Left lung (tissue), 10 donors: ENCODE measurements around the gene DGUOK. TPM values are rescaled to one million over a fixed set of nuclear protein-coding genes. Genes with fewer than 3 reads are reported as not detected.

Source experiments
- ATAC-seq: fragments of 200-7000 bp; cut with Tn5 transposase; one replicate; pipeline ENCODE4 v1.9.1; 2020; ENCODE audit warnings: moderate library complexity
- DNase-seq, 4 donors: peaks; one replicate each; pipeline ENCODE4 v3.0.0-alpha.2; 2013 to 2020
- H3K27ac ChIP-seq, 2 donors: fragments of 200-600 bp; sonication (generic) in 1 of 2; one replicate each; pipeline versions ENCODE4 v1.5.0 to v1.8.0; 2020 to 2021
- H3K27me3 ChIP-seq, 2 donors: fragments of 200-600 bp; sonication (generic) in 1 of 2; one replicate each; pipeline versions ENCODE4 v1.5.0 to v1.8.0; 2020 to 2021
- H3K36me3 ChIP-seq, 2 donors: fragments of 200-600 bp; sonication (generic) in 1 of 2; one replicate each; pipeline versions ENCODE4 v1.5.0 to v1.8.0; 2020 to 2021
- H3K4me1 ChIP-seq, 2 donors: fragments of 200-600 bp; one replicate each; pipeline ENCODE4 v1.8.0; 2021
- H3K4me3 ChIP-seq, 2 donors: fragments of 200-600 bp; sonication (generic) in 1 of 2; one replicate each; pipeline versions ENCODE4 v1.5.0 to v1.8.0; 2020 to 2021; ENCODE audit warnings: mild to moderate bottlenecking in 1 of 2
- H3K9me3 ChIP-seq, 2 donors: fragments of 200-600 bp; sonication (generic) in 1 of 2; one replicate each; pipeline versions ENCODE4 v1.5.0 to v1.8.0; 2020 to 2021
- intact Hi-C, 2 donors: fragments of 100-400 bp; cut with DNase I; formaldehyde crosslinking; loops; one replicate each; pipeline versions ENCODE4 v1.11.2 to v1.14.2; 2022
- polyA plus RNA-seq, 6 donors: library from polyadenylated mRNA; unstranded; fragments of 120-200 nt; gene quantifications; one replicate each; pipeline ENCODE4 v1.2.1, GENCODE V29; 2013; ENCODE audit not compliant: insufficient read length in 6 of 6
- total RNA-seq, 2 donors: library from RNA; stranded (reverse); fragmentation: NEBNext Ultra II Directional; extraction: Animal tissue kit (Norgen Biotek cat#: 25700); gene quantifications; one replicate each; pipeline ENCODE4 v1.2.1, GENCODE V29; 2021
- TF ChIP-seq, protein P1 (sequence below), 2 donors: fragments of 200-600 bp; sonication (generic) in 1 of 2; IDR thresholded peaks; one replicate each; pipeline versions ENCODE4 v1.5.0 to v1.8.0; 2021; ENCODE audit warnings: antibody characterized with exemption in 2 of 2
- donor health status: DM: no; HTN: yes; CAD: no.
- donor health status: DM: no; HTN: no; CAD: no.

The DGUOK gene
- total and polyA plus RNA-seq, 8 donors, result 32.1 to 64.5 (median 60.3) TPM

DNA sequence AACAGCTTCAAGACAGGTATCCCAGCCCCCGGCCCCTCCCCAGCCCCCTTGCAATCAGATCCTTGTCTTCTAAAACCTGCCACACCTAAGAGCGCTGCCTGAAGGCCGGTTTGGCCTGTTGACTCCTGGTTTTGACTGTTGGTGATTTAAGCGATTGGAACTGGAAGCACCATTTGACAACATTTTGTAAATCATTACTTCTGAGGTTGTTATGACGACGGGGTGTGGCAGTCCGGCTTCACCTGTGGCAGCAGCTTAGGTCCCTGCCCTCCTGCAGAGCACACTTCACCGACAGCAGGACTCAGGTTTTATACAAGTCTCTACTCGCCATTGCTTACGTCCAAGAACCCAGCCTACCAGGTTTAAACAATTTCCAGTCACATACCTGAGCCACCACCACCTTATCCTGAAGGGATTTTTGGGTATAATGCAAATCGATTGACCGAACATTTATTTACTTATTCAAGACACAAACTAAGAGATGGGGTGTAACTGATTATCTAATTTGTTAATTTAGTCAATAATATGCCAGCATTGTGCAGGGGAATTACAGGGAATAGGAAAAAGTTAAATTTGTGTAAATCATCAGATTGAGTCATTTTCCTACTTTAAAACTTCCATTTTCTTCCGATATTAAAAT lies 707 bp upstream of the DGUOK start:
- TF ChIP-seq, protein P1, sequence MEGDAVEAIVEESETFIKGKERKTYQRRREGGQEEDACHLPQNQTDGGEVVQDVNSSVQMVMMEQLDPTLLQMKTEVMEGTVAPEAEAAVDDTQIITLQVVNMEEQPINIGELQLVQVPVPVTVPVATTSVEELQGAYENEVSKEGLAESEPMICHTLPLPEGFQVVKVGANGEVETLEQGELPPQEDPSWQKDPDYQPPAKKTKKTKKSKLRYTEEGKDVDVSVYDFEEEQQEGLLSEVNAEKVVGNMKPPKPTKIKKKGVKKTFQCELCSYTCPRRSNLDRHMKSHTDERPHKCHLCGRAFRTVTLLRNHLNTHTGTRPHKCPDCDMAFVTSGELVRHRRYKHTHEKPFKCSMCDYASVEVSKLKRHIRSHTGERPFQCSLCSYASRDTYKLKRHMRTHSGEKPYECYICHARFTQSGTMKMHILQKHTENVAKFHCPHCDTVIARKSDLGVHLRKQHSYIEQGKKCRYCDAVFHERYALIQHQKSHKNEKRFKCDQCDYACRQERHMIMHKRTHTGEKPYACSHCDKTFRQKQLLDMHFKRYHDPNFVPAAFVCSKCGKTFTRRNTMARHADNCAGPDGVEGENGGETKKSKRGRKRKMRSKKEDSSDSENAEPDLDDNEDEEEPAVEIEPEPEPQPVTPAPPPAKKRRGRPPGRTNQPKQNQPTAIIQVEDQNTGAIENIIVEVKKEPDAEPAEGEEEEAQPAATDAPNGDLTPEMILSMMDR (IDR thresholded peaks at IDR 0.05), result no peak
- H3K27me3 ChIP-seq, result peaks cover 0 to 5% of the 10 kb centered on the region in 2 donors
- intact Hi-C loops, result loop anchor here in 1 of 2 donors (10.0 kb wide), 1 partner anchor 59 kb away; the partner anchor contains the start of gene TET3
- no peaks in the 10 kb centered on the region for H3K36me3 ChIP-seq
- H3K27ac ChIP-seq, result peak overlapping the region; percentile 96 to 97
- no peak for DNase-seq
- no peak for ATAC-seq
- no peaks in the 10 kb centered on the region for H3K9me3 ChIP-seq
- H3K4me1 ChIP-seq, result peaks cover 15 to 56% of the 10 kb centered on the region in 2 donors
- H3K4me3 ChIP-seq, result peak overlapping the region; percentile 57 to 77

DNA sequence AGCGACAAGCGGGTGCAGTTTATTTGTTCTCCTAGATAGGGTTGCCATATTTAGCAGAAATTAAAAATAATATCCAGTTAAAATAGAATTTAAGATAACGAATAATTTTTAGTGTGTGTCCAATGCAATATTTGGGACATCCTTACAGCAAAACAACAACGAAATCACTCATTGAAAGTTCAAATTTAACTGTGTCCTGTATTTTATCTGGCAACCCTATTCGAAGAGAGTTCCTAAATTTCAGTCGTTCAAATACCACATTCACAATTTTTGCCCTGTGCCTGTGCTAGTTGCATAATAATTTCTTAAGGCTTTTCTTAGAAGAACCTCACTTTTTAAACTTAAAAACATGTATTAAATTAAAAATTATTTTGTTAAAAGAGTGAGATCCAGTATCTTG lies 664 bp downstream of the DGUOK start:
- ATAC-seq (no peak), DNase-seq (no peak)
- Histone ChIP-seq H3K4me3 (peak overlapping the region; percentile 57 to 77), H3K4me1 (peaks cover 15 to 70% of the 10 kb centered on the region in 2 donors), H3K27ac (peak overlapping the region; percentile 96 to 97), H3K36me3 (peaks cover 0 to 1% of the 10 kb centered on the region in 2 donors), H3K9me3 (no peaks in the 10 kb centered on the region), H3K27me3 (no peaks in the 10 kb centered on the region)
- intact Hi-C loops, result loop anchor here in 1 of 2 donors (10.0 kb wide), 1 partner anchor 57 kb away; the partner anchor contains the start of gene TET3
- TF ChIP-seq, protein P1 (IDR thresholded peaks at IDR 0.05), result no peak

DNA sequence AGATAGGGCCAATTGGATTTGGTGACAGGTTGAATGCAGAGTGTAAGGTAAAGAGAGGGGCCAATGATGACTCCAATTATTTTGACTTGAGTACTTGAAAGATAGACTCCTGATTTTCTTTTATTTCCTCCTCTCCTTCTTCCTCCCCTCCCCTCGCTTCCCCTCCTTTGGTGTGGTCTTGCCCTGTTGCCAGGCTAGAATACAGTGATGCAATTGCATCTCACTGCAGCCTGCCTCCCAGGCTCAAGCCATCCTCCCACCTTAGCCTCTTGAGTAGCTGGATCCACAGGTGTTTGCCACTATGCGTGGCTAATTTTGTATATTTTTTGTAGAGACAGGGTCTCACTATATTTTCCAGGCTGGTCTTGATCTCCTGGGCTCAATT lies 2.3 kb downstream of the DGUOK start:
- DNase-seq (no peak), ATAC-seq (no peak)
- Histone ChIP-seq H3K4me3 (no peak overlapping the region), H3K4me1 (peaks cover 15 to 85% of the 10 kb centered on the region in 2 donors), H3K27me3 (no peaks in the 10 kb centered on the region), H3K27ac (no peak overlapping the region), H3K36me3 (peaks cover 0 to 13% of the 10 kb centered on the region in 2 donors), H3K9me3 (no peaks in the 10 kb centered on the region)
- intact Hi-C loops, result loop anchor here in 1 of 2 donors (10.0 kb wide), 1 partner anchor 56 kb away; the partner anchor contains the start of gene TET3
- TF ChIP-seq, protein P1 (IDR thresholded peaks at IDR 0.05), result no peak

DNA sequence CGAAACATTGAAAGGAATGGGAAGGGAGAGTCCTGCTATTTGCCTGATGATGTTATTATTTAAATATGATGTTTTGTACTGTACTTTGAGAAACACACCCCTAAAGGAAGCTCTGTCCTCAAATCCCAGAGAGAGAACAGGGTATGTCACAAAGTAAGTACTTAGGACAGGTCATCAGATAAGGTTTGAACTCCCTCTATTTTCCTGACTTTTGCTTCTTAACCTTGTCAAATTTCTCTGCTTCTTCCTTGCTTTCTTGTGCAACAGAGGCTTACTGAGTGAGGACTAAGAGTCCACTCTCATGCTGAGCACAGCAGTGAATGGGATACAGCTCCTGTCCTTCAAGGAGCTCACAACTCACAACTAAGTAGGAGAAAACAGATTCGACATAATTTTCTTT lies 3.7 kb downstream of the DGUOK start:
- Histone ChIP-seq H3K36me3 (peaks cover 0 to 17% of the 10 kb centered on the region in 2 donors), H3K4me3 (no peak overlapping the region), H3K4me1 (peaks cover 15 to 76% of the 10 kb centered on the region in 2 donors), H3K27ac (no peak overlapping the region), H3K27me3 (no peaks in the 10 kb centered on the region), H3K9me3 (no peaks in the 10 kb centered on the region)
- no peak for ATAC-seq
- TF ChIP-seq, protein P1 (IDR thresholded peaks at IDR 0.05), result no peak
- intact Hi-C loops, result no loop called here
- no peak for DNase-seq

DNA sequence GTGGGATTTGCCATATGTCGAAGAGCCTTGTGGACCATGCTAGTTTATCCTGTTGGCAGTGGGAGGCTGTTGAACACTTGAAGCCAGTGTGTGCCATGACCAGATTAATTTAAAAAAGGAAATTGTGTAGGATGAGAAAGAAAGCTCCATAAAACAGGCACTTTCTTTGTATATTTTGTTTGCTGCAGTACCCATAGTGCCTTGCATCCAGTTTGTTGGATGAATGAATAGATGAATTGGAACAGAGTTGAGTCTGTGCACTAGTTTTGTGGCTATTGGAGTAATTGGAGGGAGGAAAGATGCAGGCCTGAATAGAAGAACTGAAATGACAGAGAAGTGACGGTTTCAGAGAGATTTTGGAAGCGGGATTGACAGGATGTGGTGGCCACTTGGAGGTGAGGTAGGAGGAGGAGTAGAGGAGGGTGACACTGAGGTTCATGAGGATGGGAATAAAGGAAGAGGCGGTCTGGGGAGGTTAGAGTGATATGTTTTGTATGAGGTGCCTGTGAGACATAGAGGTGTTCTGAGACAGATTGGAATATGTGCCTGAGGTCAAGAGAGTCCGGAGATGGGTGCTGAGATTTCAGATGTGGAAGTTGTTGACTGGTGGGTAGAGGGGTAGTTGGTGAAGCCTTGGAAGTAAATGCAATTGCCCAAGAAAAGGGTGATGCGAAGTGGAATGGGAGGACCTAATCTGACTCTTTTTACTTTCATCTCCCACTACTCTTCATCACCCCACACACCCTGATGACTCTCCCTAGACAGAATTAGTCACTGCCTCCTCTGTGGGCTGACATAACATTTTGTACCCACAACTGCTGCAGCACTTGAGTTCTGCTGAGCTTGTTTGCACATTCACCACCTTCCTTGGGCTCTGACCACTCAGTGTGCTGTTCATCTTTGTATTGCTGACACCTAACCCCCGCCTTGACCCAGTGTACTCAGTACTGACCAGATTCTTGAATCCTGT lies 5.1 kb downstream of the DGUOK start:
- Histone ChIP-seq H3K36me3 (peaks cover 0 to 17% of the 10 kb centered on the region in 2 donors), H3K9me3 (no peaks in the 10 kb centered on the region), H3K4me1 (peaks cover 12 to 73% of the 10 kb centered on the region in 2 donors), H3K27ac (no peak overlapping the region), H3K4me3 (no peak overlapping the region), H3K27me3 (no peaks in the 10 kb centered on the region)
- ATAC-seq, result peak; percentile 46
- TF ChIP-seq, protein P1 (IDR thresholded peaks at IDR 0.05), result no peak
- no peak for DNase-seq
- intact Hi-C loops, result no loop called here
